NB4 (cell line): ENCODE measurements around the gene PARD3.

Source experiments
- POLR2A ChIP-seq: IDR thresholded peaks from 2 replicates; pipeline ENCODE4 v1.6.1; 2011; ENCODE audit warnings: mild to moderate bottlenecking; ENCODE audit not compliant: insufficient read length; ENCODE audit errors: extremely low read depth
- TF ChIP-seq, protein P1 (sequence below): IDR thresholded peaks from one replicate; pipeline ENCODE4 v1.5.1; 2012; ENCODE audit warnings: low read depth, low read length
- TF ChIP-seq, protein P2 (sequence below): IDR thresholded peaks from 2 replicates; pipeline ENCODE4 v1.6.1; 2011; ENCODE audit warnings: low read depth, low read length

DNA sequence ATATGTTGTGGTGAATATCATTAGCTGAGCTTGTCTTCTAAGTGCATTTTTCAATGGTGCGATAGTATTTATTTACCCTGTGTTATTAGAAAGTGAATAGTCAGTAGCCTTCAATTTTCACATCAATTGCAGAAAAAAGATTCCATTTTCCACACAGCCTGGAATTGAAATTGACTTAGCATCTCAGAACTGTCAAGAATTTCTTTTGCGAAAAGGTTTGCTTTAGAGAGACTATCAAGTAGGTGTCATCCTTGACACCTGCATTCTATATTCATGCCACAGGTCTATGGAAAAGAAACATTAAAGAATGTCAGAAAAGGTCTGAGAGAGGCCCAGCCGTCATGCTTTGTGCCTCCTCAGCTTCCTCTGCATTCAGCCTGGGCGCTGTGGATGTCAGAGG is 504.9 kb downstream of the PARD3 start:
- TF ChIP-seq POLR2A, result no peak
- TF ChIP-seq, protein P1, sequence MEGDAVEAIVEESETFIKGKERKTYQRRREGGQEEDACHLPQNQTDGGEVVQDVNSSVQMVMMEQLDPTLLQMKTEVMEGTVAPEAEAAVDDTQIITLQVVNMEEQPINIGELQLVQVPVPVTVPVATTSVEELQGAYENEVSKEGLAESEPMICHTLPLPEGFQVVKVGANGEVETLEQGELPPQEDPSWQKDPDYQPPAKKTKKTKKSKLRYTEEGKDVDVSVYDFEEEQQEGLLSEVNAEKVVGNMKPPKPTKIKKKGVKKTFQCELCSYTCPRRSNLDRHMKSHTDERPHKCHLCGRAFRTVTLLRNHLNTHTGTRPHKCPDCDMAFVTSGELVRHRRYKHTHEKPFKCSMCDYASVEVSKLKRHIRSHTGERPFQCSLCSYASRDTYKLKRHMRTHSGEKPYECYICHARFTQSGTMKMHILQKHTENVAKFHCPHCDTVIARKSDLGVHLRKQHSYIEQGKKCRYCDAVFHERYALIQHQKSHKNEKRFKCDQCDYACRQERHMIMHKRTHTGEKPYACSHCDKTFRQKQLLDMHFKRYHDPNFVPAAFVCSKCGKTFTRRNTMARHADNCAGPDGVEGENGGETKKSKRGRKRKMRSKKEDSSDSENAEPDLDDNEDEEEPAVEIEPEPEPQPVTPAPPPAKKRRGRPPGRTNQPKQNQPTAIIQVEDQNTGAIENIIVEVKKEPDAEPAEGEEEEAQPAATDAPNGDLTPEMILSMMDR, result no peak
- TF ChIP-seq, protein P2, sequence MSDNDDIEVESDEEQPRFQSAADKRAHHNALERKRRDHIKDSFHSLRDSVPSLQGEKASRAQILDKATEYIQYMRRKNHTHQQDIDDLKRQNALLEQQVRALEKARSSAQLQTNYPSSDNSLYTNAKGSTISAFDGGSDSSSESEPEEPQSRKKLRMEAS, result no peak
